HFFc6 (cell line): Measurements from ENCODE around the gene CRYBA2. TPM values are rescaled to one million over a fixed set of nuclear protein-coding genes. Genes with fewer than 3 reads are reported as not detected.

ENCODE experiments used
- DNase-seq: peaks from one replicate; pipeline ENCODE4 v3.0.0-alpha.2; 2018
- H3K27ac Mint-ChIP-seq: 2 replicates; pipeline ENCODE4 v1.8.0; 2020; ENCODE audit warnings: mild to moderate bottlenecking, mixed read lengths
- H3K27me3 Mint-ChIP-seq: 2 replicates; pipeline ENCODE4 v1.8.0; 2021; ENCODE audit warnings: mild to moderate bottlenecking, moderate library complexity, mixed read lengths; ENCODE audit not compliant: insufficient read depth
- H3K36me3 Mint-ChIP-seq: 2 replicates; pipeline ENCODE4 v1.8.0; 2021; ENCODE audit warnings: low read depth, mixed read lengths
- H3K4me1 Mint-ChIP-seq: 2 replicates; pipeline ENCODE4 v1.8.0; 2020; ENCODE audit warnings: low read depth, mixed read lengths
- H3K4me3 Mint-ChIP-seq: 2 replicates; pipeline ENCODE4 v1.8.0; 2020; ENCODE audit warnings: mild to moderate bottlenecking, moderate library complexity, mixed read lengths
- H3K9me3 Mint-ChIP-seq: 2 replicates; pipeline ENCODE4 v1.8.0; 2020; ENCODE audit warnings: mild to moderate bottlenecking, mixed read lengths
- total RNA-seq, 6 experiments: library from RNA; stranded (reverse); fragmentation: NEBNext Ultra II Directional; extraction: Animal tissue kit (Norgen Biotek cat#: 25700); gene quantifications; 2 replicates in 1 of 6; 3 replicates in 5 of 6; pipeline ENCODE4 v1.2.3, GENCODE V29; 2021
- TF ChIP-seq, protein P1 (sequence below): fragments of 200-600 bp; sonication (generic); IDR thresholded peaks from 2 replicates; pipeline ENCODE4 v1.5.0; 2021; ENCODE audit warnings: antibody characterized with exemption, mild to moderate bottlenecking

The CRYBA2 gene
- total RNA-seq, 6 experiments from 2014 or later = not detected

DNA sequence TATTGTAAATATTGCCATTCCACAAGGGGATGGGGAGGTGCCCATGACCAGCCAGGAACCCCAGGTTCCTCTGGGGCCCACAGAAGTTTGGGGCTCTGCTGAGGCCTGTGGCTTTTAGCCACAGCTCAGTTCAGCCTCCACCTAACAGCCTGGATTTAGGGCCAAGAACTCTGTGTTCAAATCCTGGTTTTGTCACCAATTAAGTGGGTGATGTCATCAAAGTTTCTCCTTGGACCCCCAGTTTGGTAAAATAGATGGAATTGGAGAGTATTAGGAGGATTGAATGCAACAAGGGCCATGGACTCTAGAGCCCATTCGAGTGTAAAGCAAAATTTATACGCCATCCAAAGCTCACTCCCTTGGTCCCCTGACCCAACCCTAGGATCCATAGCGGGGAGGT lies 5.1 kb downstream of the CRYBA2 start:
- Mint-ChIP-seq H3K4me1 (no peaks in the 10 kb centered on the region), H3K36me3 (no peaks in the 10 kb centered on the region; the same call in 1 of the 2 replicates), H3K4me3 (no peak overlapping the region)

DNA sequence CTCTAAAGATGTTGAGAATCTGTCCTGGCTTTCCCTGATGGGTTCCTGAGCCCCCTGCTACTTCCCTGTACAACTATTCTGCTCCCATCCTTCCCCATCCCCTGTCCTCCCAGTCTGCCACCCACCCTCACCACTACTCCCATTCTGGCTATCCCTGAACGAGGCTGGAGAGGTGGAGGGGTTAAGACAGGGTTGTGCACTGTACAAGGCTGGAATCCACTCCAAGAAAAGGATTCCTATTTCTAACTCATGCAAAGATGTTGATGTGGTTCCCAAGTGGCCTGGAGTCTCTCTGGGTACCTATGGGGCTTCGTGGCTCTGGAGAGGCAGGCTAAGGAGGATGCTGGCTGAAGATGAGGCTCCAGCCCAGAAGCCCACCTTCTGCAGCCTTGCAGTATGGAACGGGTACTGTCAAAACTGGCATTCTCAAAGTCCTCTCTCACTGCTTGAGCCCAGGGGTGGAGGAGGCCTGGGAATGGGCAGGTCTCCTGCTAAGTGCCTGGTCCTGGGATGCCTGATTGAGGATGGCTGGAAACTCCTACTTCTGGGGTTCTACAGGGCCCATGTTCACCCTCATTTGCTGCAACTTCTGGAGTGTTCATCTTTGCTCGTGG lies 7.0 kb downstream of the CRYBA2 start:
- TF ChIP-seq, protein P1, sequence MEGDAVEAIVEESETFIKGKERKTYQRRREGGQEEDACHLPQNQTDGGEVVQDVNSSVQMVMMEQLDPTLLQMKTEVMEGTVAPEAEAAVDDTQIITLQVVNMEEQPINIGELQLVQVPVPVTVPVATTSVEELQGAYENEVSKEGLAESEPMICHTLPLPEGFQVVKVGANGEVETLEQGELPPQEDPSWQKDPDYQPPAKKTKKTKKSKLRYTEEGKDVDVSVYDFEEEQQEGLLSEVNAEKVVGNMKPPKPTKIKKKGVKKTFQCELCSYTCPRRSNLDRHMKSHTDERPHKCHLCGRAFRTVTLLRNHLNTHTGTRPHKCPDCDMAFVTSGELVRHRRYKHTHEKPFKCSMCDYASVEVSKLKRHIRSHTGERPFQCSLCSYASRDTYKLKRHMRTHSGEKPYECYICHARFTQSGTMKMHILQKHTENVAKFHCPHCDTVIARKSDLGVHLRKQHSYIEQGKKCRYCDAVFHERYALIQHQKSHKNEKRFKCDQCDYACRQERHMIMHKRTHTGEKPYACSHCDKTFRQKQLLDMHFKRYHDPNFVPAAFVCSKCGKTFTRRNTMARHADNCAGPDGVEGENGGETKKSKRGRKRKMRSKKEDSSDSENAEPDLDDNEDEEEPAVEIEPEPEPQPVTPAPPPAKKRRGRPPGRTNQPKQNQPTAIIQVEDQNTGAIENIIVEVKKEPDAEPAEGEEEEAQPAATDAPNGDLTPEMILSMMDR = no peak
- no peaks in the 10 kb centered on the region for H3K36me3 Mint-ChIP-seq
- H3K27ac Mint-ChIP-seq = no peak overlapping the region
- no peak for DNase-seq
- H3K9me3 Mint-ChIP-seq = no peaks in the 10 kb centered on the region
- peaks cover 68% of the 10 kb centered on the region for H3K27me3 Mint-ChIP-seq
- no peak overlapping the region for H3K4me3 Mint-ChIP-seq
- peaks cover 1% of the 10 kb centered on the region for H3K4me1 Mint-ChIP-seq

More for the DNA sequence above, 5.1 kb downstream of the CRYBA2 start:
- H3K27ac Mint-ChIP-seq = no peak overlapping the region
- peaks cover 70% of the 10 kb centered on the region for H3K27me3 Mint-ChIP-seq
- DNase-seq = no peak
- no peaks in the 10 kb centered on the region for H3K9me3 Mint-ChIP-seq
- TF ChIP-seq, protein P1 = no peak

GRCh38 chr2:218985325-218986091 lies 7.7 kb downstream of the CRYBA2 start:
- Mint-ChIP-seq H3K27me3 (peaks cover 65% of the 10 kb centered on the region), H3K36me3 (no peaks in the 10 kb centered on the region), H3K27ac (no peak overlapping the region), H3K4me3 (no peak overlapping the region), H3K9me3 (no peaks in the 10 kb centered on the region), H3K4me1 (peaks cover 6% of the 10 kb centered on the region)
- no peak for DNase-seq
- TF ChIP-seq, protein P1 = no peak

DNA sequence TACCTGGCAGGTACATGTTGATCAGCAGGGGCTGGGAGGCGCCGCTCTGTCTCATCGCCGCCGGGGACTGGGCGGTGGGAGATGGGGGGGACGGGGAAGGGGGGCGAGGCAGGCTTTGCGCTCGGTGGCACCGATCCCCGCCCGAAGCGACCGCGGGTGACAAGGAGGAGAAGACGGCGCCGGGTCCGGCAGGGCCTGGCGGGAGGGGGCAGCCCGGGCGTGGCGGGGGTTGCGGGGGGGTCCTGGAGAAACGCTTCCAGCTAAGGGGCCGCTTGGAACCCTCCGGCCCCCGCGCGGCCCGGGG lies 8.2 kb downstream of the CRYBA2 start, which contains the start of gene FEV:
TSS of gene FEV (minus strand) at position 164 of the 304 bp plus-strand sequence. CDS start at position 55, 109 bp downstream.
- no peak within 1 kb of the TSS for H3K4me3 Mint-ChIP-seq

DNA sequence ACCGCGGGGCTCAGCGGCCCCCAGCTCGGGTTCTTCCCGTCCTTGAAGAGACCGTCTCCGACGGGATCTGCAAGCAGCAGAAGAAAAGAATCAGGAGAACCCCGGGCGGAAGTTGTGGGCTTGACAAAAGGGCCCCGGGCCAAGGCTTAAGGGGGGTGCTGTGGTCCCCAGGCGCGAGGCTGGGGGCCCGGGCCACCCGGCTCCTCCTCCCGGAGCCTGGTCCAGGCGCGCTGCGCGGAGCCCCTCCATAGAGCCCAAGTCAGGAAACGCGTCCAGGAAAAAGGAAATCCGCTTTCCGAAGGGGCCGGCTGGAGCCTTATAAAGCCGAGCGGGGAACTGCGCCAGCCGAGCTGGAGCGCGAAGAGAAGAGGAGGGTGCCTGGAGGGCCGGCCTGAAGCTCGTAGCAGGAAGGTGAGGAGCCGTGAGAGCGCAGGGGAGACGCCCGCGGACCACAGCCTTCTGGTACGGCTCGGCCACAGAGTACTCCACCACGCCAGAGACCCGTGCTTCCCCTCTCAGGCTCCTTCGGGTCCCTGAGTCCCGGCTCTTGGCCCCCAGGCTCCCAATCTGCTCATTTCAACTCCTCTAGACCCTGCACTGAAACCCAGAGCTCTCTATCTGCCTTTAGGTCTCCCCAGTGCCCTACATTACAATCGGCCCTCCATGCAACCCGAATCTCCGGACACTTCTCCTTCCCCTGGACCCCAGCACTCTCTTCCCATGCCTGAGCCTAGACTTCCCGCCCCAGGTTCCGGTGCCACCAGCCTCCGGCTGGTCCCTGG lies 8.8 kb downstream of the CRYBA2 start:
- Mint-ChIP-seq H3K9me3 (no peaks in the 10 kb centered on the region), H3K36me3 (no peaks in the 10 kb centered on the region), H3K4me1 (peaks cover 6% of the 10 kb centered on the region), H3K4me3 (no peak overlapping the region), H3K27me3 (peaks cover 59% of the 10 kb centered on the region), H3K27ac (no peak overlapping the region)
- DNase-seq = no peak
- TF ChIP-seq, protein P1 = no peak

More for the DNA sequence above, 8.2 kb downstream of the CRYBA2 start, which contains the start of gene FEV:
- H3K4me1 Mint-ChIP-seq = peaks cover 6% of the 10 kb centered on the region
- TF ChIP-seq, protein P1 = no peak
- H3K9me3 Mint-ChIP-seq = no peaks in the 10 kb centered on the region
- H3K36me3 Mint-ChIP-seq = no peaks in the 10 kb centered on the region
- H3K27me3 Mint-ChIP-seq = peaks cover 62% of the 10 kb centered on the region
- DNase-seq = no peak
- H3K27ac Mint-ChIP-seq = no peak within 1 kb of the TSS
